Stimulated activated CD8-positive, alpha-beta memory T cell treated with anti-CD3 and anti-CD28 coated beads, Interleukin-7, amount 100 ng/mL, for 48 hours (primary cell): ENCODE data around the gene ARHGEF9.
"Not testable (repeated sequence)": the region's sequence is repeated elsewhere in the genome, so short reads cannot be mapped to it uniquely, and the experiment has no call there.

ENCODE experiments used
- DNase-seq, 2 donors: peaks; one replicate each; pipeline ENCODE4 v3.0.0-alpha.2; 2020; ENCODE audit warnings: low read depth in 1 of 2; ENCODE audit errors: extremely low read depth in 1 of 2

The ARHGEF9 gene

GRCh38 chrX:63664741-63665140, 120.3 kb downstream of the ARHGEF9 start:
- DNase-seq = no peak

DNA sequence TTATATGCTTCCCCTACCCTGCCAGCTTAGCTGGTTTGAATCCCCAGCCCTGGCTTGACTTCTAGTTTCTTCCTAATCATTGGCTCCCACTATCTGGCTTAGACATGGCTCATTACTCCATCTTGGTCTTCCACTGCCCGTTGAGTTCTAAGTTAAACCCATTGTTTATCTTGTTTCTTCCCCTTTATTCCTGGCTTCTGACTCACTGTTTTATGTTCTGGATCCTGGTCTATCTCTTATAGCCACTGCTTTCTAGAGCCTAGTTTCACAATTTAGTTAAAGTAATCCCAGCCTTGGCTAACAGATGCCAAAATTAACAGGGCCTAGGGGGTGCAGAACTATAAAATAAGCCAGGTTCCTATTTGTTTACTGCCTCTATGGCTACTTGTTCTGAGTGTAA, 120.9 kb downstream of the ARHGEF9 start:
- DNase-seq = no peak

DNA sequence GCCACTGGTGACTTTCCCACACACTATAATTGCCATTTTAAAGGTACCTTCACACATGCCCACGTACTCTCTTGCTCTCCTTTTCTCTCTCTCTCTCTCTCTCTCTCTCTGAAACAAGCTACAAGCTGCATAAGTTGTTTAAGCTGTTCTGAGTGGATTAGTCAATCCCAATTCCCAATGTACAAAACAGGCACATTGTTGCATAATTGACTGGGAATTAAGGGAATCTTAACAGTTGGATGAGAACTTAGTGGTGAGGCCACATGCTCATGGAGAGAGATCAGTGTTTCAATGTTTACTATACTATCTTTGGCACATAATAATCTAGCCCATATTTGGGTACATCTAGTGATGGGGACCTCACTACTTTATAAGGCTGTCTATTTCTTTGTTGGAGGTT, 123.3 kb downstream of the ARHGEF9 start:
- DNase-seq = no peak

DNA sequence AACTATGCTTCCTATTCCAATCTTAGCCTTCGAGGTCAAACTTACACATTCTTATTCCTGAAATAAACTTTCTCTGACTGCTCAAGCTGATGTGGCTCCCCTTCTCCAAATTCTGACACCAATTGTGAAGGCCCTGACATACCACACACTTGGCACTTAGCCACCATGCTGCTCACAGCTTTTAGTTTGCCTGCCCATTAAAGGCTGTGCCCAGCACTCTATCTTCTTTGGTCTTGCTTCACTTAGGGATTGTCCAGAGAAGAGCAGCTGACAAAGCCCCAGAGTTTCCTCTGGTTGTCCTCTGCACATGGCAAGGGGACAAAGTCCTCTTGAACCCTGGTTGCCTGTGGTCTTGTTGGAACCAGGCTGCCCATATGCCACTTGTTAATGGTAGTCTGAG, 126.1 kb downstream of the ARHGEF9 start:
- DNase-seq = no peak

DNA sequence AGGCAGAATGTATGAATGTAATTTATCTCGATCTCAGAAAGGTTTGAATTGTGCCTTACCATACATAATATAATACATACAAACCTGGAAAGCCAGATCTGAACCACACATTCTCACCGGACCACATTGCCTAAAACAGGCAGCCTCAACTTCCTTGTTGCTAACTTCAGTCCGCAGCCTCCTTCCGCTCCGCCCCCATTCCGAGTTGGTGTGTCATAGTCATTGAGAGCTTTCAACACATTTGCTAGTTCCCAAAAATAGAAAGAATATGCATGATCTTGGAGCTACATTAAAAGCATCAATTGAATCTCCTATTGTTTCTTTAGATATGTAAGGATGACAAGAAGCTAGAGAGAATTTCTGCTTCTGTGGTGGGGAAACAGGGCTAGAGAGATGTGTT, 127.2 kb downstream of the ARHGEF9 start:
- DNase-seq = no peak

DNA sequence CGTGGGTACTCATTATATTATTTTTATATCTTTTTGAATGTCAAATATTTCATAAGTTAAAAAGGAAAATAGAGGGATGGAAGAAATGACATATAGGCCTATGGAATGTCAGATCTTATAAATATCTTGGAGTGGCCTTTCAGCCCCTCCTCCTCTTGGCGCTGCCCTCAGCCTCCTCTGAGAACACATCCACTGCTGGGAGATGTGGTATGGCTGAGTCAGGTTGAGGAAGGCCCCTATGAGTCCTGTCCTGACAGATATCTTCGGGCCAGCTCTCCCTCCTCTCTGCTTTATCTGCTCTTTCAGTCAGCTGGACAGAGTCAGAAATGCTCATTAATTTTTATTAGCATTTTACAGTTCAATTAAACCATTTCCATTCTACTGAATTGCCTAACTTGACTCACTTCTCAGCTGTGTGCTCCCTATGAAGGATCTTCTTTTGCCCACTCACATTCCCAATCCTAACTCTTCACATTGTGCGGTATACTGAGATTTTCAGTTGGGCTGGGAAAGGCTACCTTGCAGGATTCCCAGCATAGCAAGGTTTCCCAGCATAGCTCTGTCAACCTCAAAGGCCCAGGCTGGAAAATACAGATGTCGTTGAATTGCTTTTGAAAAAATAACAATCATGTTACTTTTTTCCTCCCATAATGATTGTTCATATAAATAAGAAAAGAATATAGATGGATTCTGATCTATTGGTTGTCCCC, 128.0 kb downstream of the ARHGEF9 start:
- no peak for DNase-seq

DNA sequence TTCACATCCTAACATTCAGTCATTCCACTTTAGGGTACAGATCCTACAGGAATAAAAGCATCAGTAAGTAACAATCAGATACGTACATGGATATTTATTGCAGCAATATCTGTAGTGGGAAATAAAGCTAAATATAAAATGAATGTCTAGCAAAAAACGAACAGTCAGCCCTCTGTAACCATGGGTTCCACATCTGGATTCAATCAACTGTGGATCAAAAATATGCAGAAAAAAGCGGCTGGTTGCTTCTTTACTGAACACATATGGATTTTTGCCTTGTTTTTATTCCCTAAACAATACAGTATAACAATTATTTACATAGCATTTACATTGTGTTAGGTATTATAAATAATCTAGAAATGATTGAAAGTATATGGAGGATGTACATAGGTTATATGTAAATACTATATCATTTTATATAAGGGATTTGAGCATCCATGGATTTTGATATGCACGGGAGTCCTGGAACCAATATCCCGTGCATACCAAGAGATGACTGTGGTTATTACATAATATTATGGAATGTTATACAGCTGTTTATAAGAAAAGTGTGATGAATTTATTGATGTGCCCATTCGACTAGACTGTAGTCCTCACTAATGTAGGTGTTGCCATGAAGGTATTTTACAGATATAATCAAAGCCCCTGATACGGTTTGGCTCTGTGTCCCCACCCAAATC, 132.8 kb downstream of the ARHGEF9 start:
- DNase-seq = no peak

GRCh38 chrX:63645748-63646147, 139.3 kb downstream of the ARHGEF9 start:
- DNase-seq = not testable (repeated sequence)

DNA sequence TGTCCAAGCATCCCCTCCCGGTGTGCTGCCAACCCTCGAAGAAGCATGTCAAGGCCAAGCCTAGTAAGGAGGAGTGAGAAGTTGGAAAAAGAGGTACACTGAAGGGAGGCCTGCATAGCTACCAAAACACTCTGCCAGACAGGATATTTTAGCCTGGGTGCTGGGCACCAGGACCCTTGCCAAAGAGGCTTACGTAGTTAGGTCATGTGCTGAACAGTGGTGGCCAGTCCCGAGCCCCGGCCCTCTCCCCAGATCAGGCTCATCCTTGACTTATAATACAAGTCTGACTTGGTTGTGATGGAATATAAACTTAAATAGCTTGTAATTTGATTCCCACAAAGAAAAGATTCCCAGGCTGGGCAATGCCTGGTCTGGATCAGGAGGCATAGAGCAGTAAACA, 149.3 kb downstream of the ARHGEF9 start:
- DNase-seq = no peak

DNA sequence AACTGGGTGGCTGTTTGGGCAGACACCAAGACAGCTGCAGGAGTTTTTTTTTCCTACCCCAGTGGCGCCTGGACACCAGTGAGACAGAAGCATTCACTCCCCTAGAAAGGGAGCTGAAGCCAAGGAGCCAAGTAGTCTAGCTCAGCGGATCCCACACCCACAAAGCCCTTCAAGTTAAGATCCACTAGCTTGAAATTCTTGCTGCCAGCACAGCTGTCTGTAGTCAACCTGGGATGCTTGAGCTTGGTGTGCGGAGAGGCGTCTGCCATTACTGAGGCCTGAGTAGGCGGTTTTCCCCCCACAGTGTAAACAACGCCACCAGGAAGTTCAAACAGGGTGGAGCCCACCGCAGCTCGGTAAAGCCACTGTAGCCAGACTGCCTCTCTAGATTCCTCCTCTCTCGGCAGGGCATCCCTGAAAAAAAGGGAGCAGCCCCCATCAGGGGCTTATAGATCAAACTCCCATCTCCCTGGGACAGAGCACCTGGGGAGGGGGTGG, 171.4 kb downstream of the ARHGEF9 start:
- DNase-seq = no peak

DNA sequence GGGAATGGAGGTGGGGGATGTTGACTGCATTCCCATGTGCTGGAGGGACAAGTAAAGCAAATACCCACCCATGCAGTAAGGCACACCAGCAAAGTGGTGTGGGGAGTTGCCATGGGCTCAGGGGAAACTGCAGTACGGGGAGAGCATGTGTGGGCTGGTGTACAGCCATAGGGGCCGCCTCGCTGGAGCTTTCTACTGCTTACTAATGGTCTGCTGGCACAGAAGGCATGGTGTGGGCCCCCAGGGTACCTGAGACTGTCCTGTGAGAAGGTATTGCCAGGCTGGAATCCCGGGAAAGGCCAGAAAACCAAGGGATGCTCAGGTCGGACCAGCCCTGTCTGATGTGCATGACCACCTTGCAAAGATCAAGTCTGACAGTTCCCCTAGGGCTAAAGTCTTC, 199.1 kb downstream of the ARHGEF9 start:
- no peak for DNase-seq
